CD4-positive, alpha-beta T cell treated with Interleukin-4 for 4 hours (primary cell): Measurements from ENCODE around the gene VCPKMT.
A peak's percentile ranks its signal among the peaks of the same experiment; 100 is the strongest.

Source experiments
- DNase-seq: peaks from one replicate; pipeline ENCODE4 v3.0.0-alpha.2; 2020

Gene VCPKMT

DNA sequence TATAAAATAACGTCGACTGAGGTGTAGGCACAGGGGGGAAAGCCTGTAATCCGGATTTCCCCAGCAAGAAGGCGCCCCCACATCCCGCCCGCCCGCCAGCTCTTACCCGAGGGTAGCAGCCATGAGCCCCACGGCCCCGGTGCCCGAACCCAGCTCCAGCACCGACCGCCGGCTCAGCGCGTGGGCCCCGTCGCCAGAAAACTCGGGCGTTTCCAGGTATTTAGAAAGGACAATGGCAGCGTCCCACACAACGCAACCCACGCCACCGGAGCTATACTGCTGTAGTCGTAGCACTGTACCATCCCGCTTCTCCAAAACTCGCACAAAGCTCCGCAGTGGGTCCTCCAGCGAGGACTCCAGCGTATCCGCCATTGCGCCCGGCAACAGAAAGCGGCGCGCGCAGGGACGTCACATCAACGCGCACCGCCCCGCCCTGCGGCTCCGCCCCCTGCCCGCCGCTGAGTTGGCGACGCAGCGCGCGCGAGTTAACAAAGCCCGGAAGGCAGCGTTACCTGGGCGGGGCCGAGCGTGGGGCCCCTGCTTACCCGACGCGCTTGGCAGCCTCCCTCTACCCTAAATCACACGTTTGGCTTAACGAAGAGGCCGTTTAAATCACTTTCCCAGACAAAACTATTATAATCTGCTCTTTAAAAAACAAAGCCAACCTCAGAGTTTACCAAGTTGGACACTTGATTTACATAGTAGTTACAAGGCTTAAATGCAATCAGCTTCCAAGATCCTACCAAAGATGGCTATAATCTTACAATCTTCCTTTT is at the start of gene VCPKMT:
TSS of gene VCPKMT (minus strand) at position 392 of the 776 bp plus-strand sequence. CDS start at position 372, 20 bp downstream.
- DNase-seq: peak; percentile 92

DNA sequence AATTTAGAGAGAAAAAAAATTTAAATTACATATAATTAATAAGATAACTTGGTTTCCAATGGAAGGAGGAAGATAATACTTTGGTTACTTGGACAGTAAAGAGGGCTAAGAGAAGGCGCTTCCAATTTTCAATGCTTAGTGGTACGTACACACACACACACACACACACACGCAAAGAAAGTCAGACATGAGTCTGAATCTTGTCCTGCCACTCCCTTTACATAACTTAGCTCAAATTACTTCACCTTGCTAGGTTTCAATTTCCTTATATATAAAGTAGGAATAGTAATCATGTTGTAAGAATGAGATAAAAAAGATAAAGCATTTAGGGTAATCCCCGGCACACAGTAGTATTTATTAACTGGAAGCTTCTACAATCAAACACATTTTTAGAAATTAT is 39.7 kb upstream of the VCPKMT start:
- no peak for DNase-seq

DNA sequence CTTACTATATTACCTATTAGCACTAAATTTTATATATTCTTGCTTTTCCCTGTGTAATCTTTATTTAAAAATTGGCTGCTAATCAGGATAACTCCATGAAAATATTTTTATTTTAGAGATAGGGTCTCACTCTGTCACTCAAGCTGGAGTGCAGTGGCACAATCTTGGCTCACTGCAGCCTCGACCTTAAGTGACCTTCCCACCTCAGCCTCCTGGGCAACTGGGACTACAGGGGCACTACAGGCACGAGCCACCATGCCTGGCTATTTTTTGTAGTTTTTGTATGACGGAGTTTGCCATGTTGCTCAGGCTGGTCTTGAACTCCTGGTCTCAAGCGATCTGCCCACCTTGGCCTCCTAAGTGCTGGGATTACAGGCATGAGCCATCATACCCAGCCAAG is 32.4 kb upstream of the VCPKMT start:
- DNase-seq: no peak

DNA sequence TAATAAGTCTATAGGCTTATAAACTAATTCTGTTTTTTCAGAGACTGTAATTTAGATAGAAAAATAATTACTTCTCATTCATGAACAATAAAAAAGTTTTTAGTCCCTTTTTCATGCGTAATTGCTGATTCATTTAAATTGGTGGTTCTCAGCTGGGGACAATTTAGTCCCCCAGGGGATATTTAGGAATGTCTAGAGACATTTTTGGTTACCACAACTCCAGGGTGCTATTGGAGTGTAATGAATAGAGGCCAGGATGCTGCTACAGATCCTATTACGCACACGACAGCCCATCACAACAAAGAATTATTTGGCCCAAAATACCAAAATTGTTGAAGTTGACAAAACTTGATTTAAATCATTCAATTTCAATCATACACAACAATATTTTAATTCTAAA is 22.8 kb upstream of the VCPKMT start:
- no peak for DNase-seq

DNA sequence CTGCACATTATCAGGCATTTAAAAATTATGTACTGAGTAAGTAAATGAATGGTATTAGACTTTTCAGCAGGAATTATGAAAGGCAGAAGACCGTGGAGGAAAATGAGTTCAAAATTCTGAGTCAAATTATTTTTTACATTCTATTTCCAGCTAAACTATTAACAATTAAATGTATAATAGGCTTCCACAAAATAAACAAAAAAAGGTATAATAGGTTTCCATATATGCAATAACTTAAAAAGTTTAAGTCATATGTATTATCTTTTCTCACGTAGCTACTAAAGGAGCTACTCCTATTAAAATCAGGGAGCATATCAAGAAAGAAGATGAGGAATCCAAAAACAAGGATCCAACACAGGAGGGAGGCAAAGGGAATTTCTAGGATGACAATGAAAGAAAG is 11.4 kb upstream of the VCPKMT start:
- DNase-seq: no peak

DNA sequence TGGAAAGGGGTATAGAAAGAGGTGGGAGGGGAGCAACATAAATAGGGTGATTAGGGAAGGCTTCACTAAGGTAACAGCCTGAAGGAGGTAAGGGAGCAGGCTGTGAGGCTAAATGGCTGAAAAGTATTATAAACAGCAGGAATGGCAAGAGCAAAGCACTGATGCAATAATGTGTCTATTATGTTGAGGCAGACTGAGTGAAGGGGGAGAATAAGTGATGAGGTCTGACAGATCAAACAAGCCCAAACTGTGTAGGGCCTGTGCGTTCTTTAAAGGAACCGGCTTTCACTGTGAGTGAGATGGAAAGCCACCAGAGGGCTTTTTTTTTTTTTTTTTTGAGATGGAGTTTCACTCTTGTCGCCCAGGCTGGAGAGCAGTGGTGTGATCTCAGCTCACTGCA is 6.7 kb upstream of the VCPKMT start:
- no peak for DNase-seq

DNA sequence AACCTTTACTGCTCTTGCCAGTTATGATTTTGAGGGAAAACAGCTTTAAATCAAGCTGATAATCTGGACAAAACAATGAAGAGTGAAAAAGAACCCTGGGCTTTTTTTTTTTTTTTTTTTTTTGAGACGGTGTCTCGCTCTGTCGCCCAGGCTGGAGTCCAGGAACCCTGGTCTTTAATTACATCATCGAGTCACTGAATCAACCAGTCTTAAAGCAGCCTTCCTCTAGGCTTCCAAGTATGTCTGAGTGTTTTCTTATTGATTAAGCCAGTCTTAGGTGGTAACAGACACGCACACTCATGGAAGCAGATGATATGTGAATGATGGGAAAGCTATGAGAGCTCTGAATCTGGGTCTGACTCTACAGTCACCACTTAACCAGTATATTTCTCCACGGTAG is 5.9 kb upstream of the VCPKMT start:
- no peak for DNase-seq

DNA sequence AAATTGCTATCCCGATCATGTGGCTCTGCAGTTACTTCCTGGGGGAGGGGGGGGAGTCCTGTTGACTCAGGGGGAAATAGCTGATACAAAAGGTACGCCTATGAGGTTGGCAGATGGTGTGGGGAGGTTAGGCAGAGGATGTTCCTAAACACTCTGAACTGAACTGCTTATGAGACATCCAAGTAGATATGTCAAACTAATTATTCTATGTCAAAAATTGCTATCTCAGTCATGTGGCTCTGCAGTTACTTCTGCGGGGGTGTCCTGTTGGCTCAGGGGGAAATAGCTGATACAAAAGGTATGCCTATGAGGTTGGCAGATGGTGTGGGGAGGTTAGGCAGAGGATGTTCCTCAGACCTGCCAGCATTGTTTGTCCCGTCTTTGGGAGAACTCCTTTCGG is 5.1 kb upstream of the VCPKMT start:
- DNase-seq: no peak

DNA sequence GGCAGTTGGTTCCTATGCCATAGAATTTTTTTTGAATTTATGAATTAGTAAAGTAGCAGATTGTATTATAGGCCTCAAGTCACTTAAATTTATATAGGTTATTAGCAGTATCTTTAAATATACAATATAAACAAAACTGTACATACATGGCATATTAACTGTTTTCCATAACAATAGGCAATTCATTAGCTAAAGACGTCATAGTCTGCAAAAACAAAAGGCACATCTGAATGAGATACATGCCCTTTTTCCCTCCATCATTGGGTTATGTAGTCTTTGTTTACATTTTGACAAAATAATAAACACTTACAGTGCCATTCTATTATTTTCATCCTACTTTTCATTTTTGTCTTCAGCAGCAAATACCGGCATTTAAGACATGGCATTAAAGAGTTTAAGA is 1.1 kb upstream of the VCPKMT start:
- no peak for DNase-seq

DNA sequence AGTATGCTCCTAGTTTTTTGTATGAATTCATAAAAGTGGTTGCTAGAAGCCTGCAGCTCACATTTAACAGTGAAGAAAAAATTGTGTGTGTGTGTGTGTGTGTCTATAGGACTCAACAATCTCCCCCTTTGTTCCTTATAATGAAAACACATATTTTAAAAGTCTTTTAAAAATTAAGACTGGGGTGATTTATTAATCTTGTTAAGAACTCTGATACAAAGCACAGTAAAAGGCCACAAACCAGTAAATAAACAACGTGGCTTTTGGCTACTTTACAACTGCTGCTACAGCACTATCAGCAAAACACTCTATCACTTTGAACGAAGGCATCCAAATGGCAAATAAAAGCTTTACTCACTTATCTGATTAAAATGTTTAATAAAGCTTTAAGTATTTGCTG is 594 bp upstream of the VCPKMT start:
- DNase-seq: no peak

DNA sequence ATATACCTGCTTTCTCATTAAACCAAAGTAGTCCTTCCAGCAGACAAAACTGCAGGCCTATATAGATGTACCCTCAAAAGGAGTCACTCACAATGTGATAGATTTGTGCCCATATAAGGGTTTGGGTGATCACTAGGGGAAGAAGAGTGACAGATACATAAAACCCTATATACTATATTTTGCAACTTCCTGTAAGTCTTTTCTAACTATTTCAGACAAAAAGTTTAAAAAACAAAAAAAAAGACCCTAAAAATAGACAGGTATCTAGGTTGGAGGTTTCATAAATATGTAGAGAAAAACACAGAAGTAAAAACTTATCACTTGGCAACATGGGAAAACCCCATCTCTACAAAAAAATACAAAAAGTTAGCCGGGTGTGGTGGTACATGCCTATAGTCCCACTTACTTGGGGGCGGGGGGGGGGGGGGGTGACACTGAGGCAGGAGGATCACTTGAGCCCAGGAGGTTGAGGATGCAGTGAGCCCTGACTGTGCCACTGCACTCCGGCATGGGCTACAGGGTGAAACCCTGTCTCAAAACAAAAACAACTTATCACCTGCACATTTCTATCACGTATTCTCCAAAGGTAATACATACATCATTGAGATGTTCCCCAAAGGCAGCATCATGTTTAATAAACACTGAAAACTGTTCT is 2.9 kb downstream of the VCPKMT start:
- peak; percentile 48 for DNase-seq

DNA sequence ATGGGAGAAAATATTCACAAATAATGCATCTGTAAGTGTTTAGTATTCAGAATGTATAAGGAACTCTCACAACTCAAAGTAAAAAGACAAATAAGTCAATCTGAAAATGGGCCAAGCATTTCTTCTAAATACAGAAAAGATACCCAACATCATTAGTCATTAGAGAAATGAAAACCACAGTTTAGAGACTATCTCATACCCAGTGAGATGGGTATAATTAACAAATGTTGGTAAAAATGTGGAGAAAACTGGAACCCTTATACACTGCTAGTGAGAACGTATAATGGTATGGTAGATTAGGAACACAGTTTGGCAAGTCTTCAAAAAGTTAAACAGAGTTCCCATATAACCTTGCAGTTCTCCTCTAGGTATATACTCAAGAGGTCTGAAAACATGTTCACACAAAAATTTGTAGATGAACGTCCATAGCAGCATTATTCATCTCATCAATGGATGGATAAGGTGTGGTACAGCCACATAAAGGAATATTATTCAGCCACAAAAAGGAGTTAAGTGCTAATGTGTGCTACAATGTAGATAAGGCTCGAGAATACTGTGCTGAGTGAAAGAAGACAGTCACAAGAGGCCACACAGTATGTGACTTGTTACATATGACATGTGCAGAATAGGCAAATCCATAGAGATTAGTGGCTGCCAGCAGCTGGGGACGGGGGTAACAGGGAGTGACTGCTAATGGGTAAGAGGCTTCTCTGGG is 5.9 kb downstream of the VCPKMT start:
- DNase-seq: no peak

DNA sequence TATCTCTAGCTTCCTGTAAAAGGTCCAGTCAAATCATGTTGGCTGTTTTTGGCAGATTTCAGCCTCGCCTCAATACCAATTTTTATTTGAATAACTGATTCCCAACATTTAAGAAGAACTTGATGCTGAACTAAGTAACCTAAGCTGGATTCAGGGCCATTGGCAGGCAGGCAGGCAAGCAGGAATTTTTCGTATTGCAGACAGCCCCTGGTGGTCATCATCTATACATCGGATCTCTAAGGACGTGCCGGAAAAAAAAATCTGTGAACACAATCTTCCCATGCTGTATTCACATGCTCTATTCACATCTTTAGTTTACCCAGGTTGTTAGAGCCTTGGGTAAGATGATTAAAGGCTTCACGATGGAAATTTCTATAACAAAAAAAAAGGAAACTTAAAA is 7.0 kb downstream of the VCPKMT start:
- no peak for DNase-seq

DNA sequence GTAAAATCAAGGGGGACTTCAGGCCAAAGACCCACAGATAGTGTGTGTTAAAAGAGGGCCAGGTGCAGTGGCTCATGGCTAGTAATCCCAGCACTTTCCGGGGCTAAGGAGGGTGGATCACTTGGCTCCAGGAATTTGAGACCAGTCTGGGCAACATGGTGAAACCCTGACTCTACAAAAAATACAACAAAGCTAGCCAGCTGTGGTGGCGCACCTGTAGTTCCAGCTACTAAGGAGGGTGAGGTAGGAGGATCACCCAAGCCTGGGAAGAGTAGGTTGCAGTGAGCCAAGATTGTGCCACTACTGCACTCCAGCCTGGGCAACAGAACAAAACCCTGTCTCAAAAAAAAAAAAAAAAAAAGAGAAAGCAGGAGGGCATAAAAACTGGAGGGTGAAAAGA is 8.5 kb downstream of the VCPKMT start:
- DNase-seq: no peak

DNA sequence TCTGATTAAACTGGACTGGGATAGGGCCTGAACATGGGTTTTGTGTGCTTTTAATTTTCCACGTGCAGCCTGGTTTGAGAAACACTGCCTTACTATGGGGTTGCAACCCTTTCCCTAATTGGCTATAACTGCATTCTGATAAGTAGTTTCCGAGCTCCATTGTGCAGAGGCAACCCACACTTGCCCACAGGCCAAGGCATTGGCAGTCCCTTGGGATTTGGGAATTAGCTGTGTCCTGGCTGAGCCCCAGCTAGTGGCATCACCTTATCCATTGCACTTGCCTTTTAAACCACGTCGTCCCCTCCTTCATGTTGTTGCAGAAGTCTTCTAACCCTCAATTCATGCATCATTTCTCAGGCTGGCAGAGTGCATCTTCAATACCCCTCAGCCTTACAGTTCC is 10.2 kb downstream of the VCPKMT start:
- no peak for DNase-seq

DNA sequence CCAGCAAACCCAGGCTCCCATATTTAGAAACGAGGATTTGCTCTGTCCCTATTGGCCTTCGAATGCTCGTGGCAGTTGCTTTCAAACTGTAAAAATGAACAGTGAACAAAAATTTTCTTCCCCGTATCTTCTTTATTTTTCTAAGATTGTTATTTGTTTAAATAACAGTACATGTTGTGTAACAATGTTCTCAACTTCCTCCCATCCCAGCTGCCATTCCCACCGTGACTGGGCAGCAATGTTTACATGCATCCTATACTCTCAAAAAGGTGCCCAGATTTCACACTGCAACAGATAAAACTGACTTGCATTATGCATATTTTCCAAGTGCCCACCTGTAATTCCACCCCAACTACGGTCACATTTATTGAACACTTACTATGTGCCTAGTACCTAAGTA is 12.8 kb downstream of the VCPKMT start:
- DNase-seq: no peak

DNA sequence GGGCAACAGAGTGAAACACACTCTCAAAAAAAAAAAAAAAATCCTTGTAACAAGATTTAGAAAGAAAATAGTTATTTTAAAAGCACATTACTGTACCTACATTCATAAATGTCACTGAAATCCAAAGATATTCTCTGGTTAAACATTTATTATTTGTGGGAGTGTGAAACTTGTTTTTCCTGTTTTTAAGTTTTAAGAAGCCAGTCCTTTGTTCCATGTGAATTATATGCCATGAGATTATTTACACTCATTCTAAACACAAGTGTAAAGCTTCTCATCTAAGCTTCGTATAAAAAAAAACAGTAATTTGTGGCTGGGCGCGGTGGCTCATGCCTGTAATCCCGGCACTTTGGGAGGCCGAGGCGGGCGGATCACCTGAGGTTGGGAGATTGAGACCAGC is 15.0 kb downstream of the VCPKMT start:
- no peak for DNase-seq

DNA sequence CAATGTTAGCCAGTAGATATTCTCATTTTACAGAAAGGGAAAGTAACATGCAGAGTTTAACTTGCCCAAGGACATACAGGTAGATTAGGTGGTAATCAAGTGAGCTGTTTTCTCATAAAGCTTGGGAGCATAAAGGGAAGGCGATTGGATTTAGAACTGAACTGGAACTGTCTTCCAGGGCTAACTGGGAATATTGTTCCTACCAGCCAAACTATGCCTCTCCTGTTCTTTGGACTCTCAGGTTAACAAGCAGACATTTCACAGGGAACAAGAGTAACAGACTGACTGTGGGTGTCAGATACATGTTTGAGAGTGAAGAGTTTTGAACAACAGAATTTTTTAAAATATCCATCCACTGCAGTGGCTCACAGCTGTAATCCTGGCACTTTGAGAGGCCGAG is 15.6 kb downstream of the VCPKMT start:
- no peak for DNase-seq

DNA sequence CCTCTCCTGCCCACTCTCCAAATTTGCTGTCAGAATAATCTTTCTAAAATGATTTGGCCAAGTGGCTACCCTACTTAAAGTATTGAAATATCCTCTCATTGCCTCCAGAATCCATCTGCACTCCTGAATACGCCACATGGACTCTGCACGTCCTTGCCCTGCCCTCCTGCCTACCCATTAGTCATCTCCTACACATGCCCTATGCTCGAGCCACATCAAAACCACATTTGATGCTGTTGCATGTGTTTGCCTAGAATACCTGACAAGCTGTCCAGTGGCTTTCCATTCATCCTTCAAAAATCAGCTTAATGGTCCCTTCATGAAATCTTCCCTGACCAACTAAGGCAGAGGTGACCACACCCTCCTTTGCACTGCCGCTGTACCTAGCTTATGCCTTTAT is 17.0 kb downstream of the VCPKMT start:
- no peak for DNase-seq

DNA sequence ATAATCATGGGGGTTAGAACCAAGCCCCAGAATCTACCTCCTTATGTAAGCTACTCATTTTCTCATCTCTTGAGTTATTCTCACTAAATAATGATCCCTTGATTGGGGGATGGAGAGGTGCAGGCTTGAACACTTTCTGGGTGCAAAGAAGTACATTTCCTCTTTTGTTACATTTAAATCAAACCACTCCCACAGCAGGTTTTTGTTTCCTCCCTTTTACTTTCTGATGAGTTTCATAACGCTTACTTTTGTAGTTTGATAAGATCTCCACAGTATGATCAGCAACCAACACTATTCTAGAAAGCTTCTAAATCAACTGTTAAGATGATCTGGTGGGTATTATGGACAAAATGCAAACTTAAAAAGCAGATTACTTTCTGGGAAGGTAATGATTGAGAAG is 20.5 kb downstream of the VCPKMT start:
- peak; percentile 72 for DNase-seq

DNA sequence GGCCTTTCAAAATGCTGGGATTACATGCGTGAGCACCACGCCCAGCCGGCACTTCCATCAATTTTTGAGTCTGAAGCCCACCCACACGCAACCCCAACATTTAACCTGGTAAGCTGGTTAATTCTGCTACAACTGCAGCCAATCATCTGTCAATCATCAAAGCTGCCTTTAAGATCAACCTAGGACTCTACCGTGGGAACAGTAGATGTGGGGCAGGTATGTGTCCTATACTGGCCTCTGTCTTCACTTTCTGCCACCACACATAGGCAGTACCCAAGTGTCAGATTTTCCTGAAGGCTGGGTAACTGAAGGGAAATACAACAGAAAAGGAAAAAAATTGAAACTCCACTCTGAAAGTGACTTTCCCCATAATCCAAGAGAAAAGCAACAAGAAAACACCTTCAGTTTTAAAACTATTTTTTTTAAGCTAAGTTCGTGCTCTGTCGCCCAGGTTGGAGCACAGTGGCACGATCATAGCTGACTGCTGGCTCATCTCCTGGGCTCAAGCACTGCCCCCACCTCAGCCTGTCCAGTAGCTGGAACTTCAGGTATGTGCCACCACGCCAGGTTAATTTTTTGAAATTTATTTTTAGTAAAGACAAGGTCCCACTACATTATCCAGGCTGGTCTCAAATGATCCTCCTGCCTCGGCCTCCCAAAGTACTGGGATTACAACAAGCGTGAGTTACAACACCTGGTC is 22.2 kb downstream of the VCPKMT start:
- no peak for DNase-seq

DNA sequence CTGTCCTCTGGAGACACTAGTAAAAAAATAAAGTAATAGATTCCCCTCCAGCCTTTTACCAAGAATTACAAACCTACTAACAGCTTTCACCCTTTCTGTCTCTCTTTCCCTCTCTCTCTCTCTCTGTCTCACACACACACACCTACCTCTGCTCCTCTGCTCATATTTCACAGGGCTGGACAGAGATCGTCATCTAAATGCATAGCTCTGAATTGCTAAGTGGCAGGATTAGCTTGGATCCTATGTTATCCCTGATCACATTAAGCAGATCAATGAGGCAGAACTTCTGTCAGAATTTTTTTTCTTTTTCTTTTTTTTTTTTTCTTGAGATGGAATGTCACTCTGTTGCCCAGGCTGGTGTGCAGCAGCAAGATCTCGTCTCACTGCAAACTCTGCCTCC is 22.9 kb downstream of the VCPKMT start:
- DNase-seq: no peak

DNA sequence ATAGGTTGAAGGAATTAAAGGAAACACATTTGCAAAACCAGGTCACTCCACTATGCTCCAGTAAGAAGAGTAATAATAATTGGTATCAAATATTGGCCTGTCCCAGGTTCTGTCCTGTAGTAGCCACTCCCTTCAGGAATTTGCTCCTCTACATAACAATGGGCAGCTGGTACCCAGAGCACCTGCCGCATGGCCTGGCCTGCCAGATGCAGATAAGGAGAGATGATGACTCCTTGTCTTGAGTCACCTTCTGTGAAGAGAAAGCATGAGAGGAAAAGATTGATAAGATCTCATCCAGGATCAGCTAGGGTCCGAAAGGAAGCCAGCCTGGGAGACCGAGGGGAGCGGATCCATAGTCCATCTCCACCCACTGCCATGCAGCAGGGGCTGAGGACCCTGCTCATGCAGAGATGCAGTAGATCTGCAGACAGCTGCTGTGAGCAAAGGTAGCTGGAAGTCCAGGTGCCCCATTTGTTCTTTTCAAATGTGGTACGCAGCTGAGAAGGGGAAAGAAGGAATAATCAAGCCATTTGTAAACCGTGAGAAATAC is 24.3 kb downstream of the VCPKMT start:
- no peak for DNase-seq
